GM12878 (cell line): ENCODE data around the gene TMEM97. TPM values are rescaled to one million over a fixed set of nuclear protein-coding genes. Genes with fewer than 3 reads are reported as not detected.

Source experiments
- ATAC-seq: fragments of 200-7000 bp; cut with Tn5 transposase; 3 replicates; pipeline ENCODE4 v1.9.1; 2020; ENCODE audit warnings: mild to moderate bottlenecking, moderate library complexity
- BruUV-seq: library from RNA; stranded (reverse); fragments of 400-500 nt; replicated peaks from 2 replicates; lab custom pipeline; 2021; lab: Mats Ljungman, UMichigan
- CTCF ChIA-PET: fragments of 300-600 bp; sonication (Branson Sonifier 250); formaldehyde crosslinking; extraction: SDS; loops from one replicate; lab custom pipeline; 2021; ENCODE audit warnings: inconsistent platforms; lab: Yijun Ruan, JAX
- POLR2A ChIA-PET: fragments of 350-600 bp; formaldehyde crosslinking; extraction: SDS; loops from one replicate; lab custom pipeline; 2021; ENCODE audit warnings: inconsistent platforms; lab: Charles Lee
- RAD21 ChIA-PET: fragments of 300-600 bp; sonication (Branson Sonifier 250); formaldehyde crosslinking; loops from one replicate; lab custom pipeline; 2023; ENCODE audit warnings: antibody characterized with exemption; ENCODE audit not compliant: unreplicated experiment; lab: Charles Lee
- SMC1A ChIA-PET: fragments of 300-600 bp; sonication (Branson Sonifier 250); formaldehyde crosslinking; loops from one replicate; lab custom pipeline; 2023; ENCODE audit not compliant: unreplicated experiment, uncharacterized antibody; lab: Charles Lee
- DNase-seq: peaks from one replicate; pipeline ENCODE4 v3.0.0-alpha.2; 2011; ENCODE audit warnings: low read depth, low spot score
- FAIRE-seq: peaks from 3 replicates; lab custom pipeline; 2011; peaks lifted over from hg19 to GRCh38; lab: Jason Lieb, UNC
- H2AFZ ChIP-seq: 2 replicates; pipeline ENCODE4 v1.6.0; 2011; ENCODE audit warnings: low read depth, low read length, control low read depth; ENCODE audit not compliant: control insufficient read depth
- H3K27ac ChIP-seq: 2 replicates; pipeline ENCODE4 v1.5.1; 2011; ENCODE audit warnings: control low read depth; ENCODE audit not compliant: control insufficient read depth, insufficient read depth
- H3K27me3 ChIP-seq, 2 experiments: replicated peaks in 1 of 2; 2 replicates each; pipeline versions ENCODE4 v1.6.0 to v1.6.1; 2011; ENCODE audit warnings: low read length in 1 of 2; ENCODE audit not compliant: control insufficient read depth in 2 of 2, insufficient read depth in 2 of 2
- H3K36me3 ChIP-seq, 2 experiments: 2 replicates each; pipeline ENCODE4 v1.5.1; 2011; ENCODE audit warnings: low read length in 1 of 2; ENCODE audit not compliant: control insufficient read depth in 2 of 2, insufficient read depth in 2 of 2
- H3K4me1 ChIP-seq: 2 replicates; pipeline ENCODE4 v1.6.1; 2011; ENCODE audit warnings: mild to moderate bottlenecking, low read length, moderate library complexity, mixed read lengths; ENCODE audit not compliant: control insufficient read depth, insufficient read depth
- H3K4me2 ChIP-seq: 2 replicates; pipeline ENCODE4 v1.6.0; 2011; ENCODE audit warnings: control low read depth; ENCODE audit not compliant: control insufficient read depth, insufficient read depth
- H3K4me3 ChIP-seq: fragments of 200-600 bp; sonication (generic); 2 replicates; pipeline ENCODE4 v1.5.1; 2016
- H3K79me2 ChIP-seq: 2 replicates; pipeline ENCODE4 v1.6.0; 2011; ENCODE audit warnings: low read length; ENCODE audit not compliant: control insufficient read depth, insufficient read depth
- H3K9ac ChIP-seq: 2 replicates; pipeline ENCODE4 v1.8.0; 2011; ENCODE audit warnings: low read length, control low read depth, mixed read lengths; ENCODE audit not compliant: control insufficient read depth, insufficient read depth
- H3K9me3 ChIP-seq: replicated peaks from 3 replicates; pipeline ENCODE4 v1.5.1; 2011; ENCODE audit warnings: mild to moderate bottlenecking, low read length; ENCODE audit not compliant: control insufficient read depth, insufficient read depth
- H4K20me1 ChIP-seq: 2 replicates; pipeline ENCODE4 v1.6.0; 2011; ENCODE audit not compliant: control insufficient read depth, insufficient read depth
- BCL3 ChIP-seq: IDR thresholded peaks from 2 replicates; pipeline ENCODE4 v1.6.1; 2011; ENCODE audit warnings: borderline replicate concordance, low read depth, mild to moderate bottlenecking, moderate library complexity, low read length; ENCODE audit not compliant: insufficient read depth, poor library complexity, severe bottlenecking
- PAX5 ChIP-seq: IDR thresholded peaks from 2 replicates; pipeline ENCODE4 v1.6.1; 2011; ENCODE audit warnings: low read depth, low read length, borderline replicate concordance
- RUNX3 ChIP-seq: IDR thresholded peaks from 2 replicates; pipeline ENCODE4 v1.6.1; 2012; ENCODE audit warnings: low read length, inconsistent platforms
- ZBTB40 ChIP-seq: fragments of 450-650 bp; IDR thresholded peaks from 2 replicates; pipeline ENCODE4 v1.6.1; 2016; ENCODE audit warnings: mild to moderate bottlenecking, moderate library complexity, borderline replicate concordance
- WGBS: methylation state at CpG from one replicate; pipeline ENCODE4 v1.1.6; 2016; ENCODE audit warnings: low lambda C conversion rate; ENCODE audit not compliant: insufficient replicate concordance, insufficient coverage; ENCODE audit errors: missing lambda C conversion rate; 5-methylcytosine and 5-hydroxymethylcytosine counted together
- in situ Hi-C: fragments of 300-500 bp; cut with MboI; formaldehyde crosslinking; loops from 9 replicates; pipeline ENCODE4 v1.14.3; 2018; ENCODE audit warnings: mixed read lengths
- intact Hi-C: fragments of 100-400 bp; cut with micrococcal nuclease; formaldehyde crosslinking; loops from one replicate; pipeline ENCODE4 v1.14.2; 2022; ENCODE audit not compliant: unreplicated experiment
- polyA plus RNA-seq, 11 experiments: library from polyadenylated mRNA; depleted of rRNA in 4 of 11; unstranded in 6 of 11; stranded (reverse) in 5 of 11; fragments of >200 nt; fragmentation: Nextera tagmentation in 4 of 11; fragmentation: Illumina TruSeq in 1 of 11; extraction: Ambion mirVana in 4 of 11; extraction: Trizol in 1 of 11; gene quantifications; 1 replicate in 1 of 11; 2 replicates in 10 of 11; pipeline versions ENCODE4 v1.2.1 to v1.2.3, GENCODE V29; 2011 to 2016; ENCODE audit warnings: inconsistent platforms in 2 of 11, missing spikeins in 2 of 11, low read depth in 1 of 11
- total RNA-seq, 4 experiments: library from RNA; depleted of rRNA in 3 of 4; stranded (reverse); fragments of >200 nt in 3 of 4; fragmentation: Illumina TruSeq in 1 of 4; extraction: Trizol in 1 of 4; gene quantifications; 2 replicates each; pipeline versions ENCODE4 v1.2.1 to v1.2.3, GENCODE V29; 2013 to 2021
- TF ChIP-seq, protein P1 (sequence below): fragments of 450-650 bp; IDR thresholded peaks from 2 replicates; pipeline ENCODE4 v1.6.1; 2017; ENCODE audit warnings: mild to moderate bottlenecking, low read depth, inconsistent platforms; ENCODE audit not compliant: poor library complexity, severe bottlenecking

Gene TMEM97
- total and polyA plus RNA-seq, 10 of the 15 experiments (the other 5 are each of a cell fraction or from before 2014, with no cell fraction given), result 58.0 to 134 (median 86.0) TPM

- Histone ChIP-seq H3K4me2 (no peak overlapping the region), H2AFZ (no peak overlapping the region), H3K9ac (no peak overlapping the region), H3K9me3 (no peaks in the 10 kb centered on the region), H4K20me1 (no peaks in the 10 kb centered on the region), H3K4me1 (no peaks in the 10 kb centered on the region; the same call in 1 of the 2 replicates)
- RAD21 ChIA-PET, result interaction anchor here (0.6 to 1.1 kb wide), 2 partner anchors 42 to 489 kb away, joined by 3 read pairs; no protein-coding TSS in a partner anchor
- intact Hi-C loops, result no loop called here
- in situ Hi-C loops, result loop anchor here (5.0 kb wide), 1 partner anchor 48 kb away; no protein-coding TSS in a partner anchor
- no peak for DNase-seq
- BruUV-seq, result no TSS peak
- no peak for ATAC-seq
- no peak for TF ChIP-seq ZBTB40
- TF ChIP-seq RUNX3, result no peak
- no peak for TF ChIP-seq PAX5
- TF ChIP-seq, protein P1, sequence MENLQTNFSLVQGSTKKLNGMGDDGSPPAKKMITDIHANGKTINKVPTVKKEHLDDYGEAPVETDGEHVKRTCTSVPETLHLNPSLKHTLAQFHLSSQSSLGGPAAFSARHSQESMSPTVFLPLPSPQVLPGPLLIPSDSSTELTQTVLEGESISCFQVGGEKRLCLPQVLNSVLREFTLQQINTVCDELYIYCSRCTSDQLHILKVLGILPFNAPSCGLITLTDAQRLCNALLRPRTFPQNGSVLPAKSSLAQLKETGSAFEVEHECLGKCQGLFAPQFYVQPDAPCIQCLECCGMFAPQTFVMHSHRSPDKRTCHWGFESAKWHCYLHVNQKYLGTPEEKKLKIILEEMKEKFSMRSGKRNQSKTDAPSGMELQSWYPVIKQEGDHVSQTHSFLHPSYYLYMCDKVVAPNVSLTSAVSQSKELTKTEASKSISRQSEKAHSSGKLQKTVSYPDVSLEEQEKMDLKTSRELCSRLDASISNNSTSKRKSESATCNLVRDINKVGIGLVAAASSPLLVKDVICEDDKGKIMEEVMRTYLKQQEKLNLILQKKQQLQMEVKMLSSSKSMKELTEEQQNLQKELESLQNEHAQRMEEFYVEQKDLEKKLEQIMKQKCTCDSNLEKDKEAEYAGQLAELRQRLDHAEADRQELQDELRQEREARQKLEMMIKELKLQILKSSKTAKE, result no peak
- TF ChIP-seq BCL3, result no peak
- TF ChIP-seq, all 136 proteins: peak for 0
- 5% methylated on average over 6 of the region's 6 CpGs for WGBS
- H3K27ac ChIP-seq, result no peak overlapping the region
- H3K4me3 ChIP-seq, result no peak overlapping the region
- no peaks in the 10 kb centered on the region for H3K36me3 ChIP-seq
- SMC1A ChIA-PET, result interaction anchor here (0.9 to 1.4 kb wide), 2 partner anchors 18 to 32 kb away, joined by 3 read pairs; no protein-coding TSS in a partner anchor
- no peaks in the 10 kb centered on the region for H3K27me3 ChIP-seq
- POLR2A ChIA-PET, result interaction anchor here (1.0 kb wide), 1 partner anchor 237 kb away, joined by 3 read pairs; no protein-coding TSS in a partner anchor
- H3K79me2 ChIP-seq, result no peaks in the 10 kb centered on the region
- CTCF ChIA-PET, result interaction anchor here (0.7 to 1.0 kb wide), 5 partner anchors 9 to 488 kb away, joined by 3 to 4 read pairs (median 3); partner anchors contain the start of gene TNFAIP1
- FAIRE-seq, result no peak
Measured at GRCh38 chr17:28293994-28294393, 25.0 kb upstream of the TMEM97 start.
